ENCODE results near the gene CDYL. TPM values are rescaled to one million over a fixed set of nuclear protein-coding genes. Genes with fewer than 3 reads are reported as not detected.
"Not testable (repeated sequence)": the region's sequence is repeated elsewhere in the genome, so short reads cannot be mapped to it uniquely, and the experiment has no call there.

The CDYL gene
- total RNA-seq, 1 donor from 2014 or later, result 27.8 TPM

- DNase-seq (ENCODE audit: low read depth in 2 of 2), result no peak
These were observed 218.5 kb downstream of the CDYL start for GRCh38 chr6:4994741-4995140.

GRCh38 chr6:4997862-4998261 is 221.7 kb downstream of the CDYL start:
- no peak for DNase-seq (ENCODE audit: low read depth in 2 of 2)

- DNase-seq (ENCODE audit: low read depth in 2 of 2), result no peak
These were observed 223.4 kb downstream of the CDYL start for GRCh38 chr6:4999586-4999985.

- peak; percentile 97 for DNase-seq (ENCODE audit: low read depth in 2 of 2)
These were observed 227.6 kb downstream of the CDYL start, which contains the start of gene RPP40 for GRCh38 chr6:5003604-5004372. TSS of gene RPP40 (minus strand) at chr6:5004037. CDS start at chr6:5004002, 35 bp downstream.

GRCh38 chr6:5004373-5005037 is 228.3 kb downstream of the CDYL start:
- peak in 1 of 2 donors; percentile 13 for DNase-seq (ENCODE audit: low read depth in 2 of 2)

GRCh38 chr6:5005038-5005433 is 228.8 kb downstream of the CDYL start:
- DNase-seq (ENCODE audit: low read depth in 2 of 2), result not testable (repeated sequence)

Other genes starting within 250 kb of the CDYL start
- gene RPP40, start 227.6 kb downstream of the CDYL start, total RNA-seq, result 14.2 and 25.2 TPM in 2 replicates

All from lung microvascular endothelial cell (primary cell).